Heart left ventricle (tissue), 16 donors: ENCODE data around the gene WDR90. TPM values are rescaled to one million over a fixed set of nuclear protein-coding genes. Genes with fewer than 3 reads are reported as not detected.

ENCODE experiments used
- ATAC-seq, 4 donors: fragments of 200-7000 bp; cut with Tn5 transposase; one replicate each; pipeline ENCODE4 v1.9.1; 2020 to 2022; ENCODE audit warnings: moderate library complexity in 4 of 4, mild to moderate bottlenecking in 3 of 4, moderate number of reproducible peaks in 1 of 4
- DNase-seq, 5 donors: peaks; one replicate each; pipeline ENCODE4 v3.0.0-alpha.2; 2020
- H3K27ac ChIP-seq, 12 donors: fragments of 200-600 bp; sonication (generic) in 4 of 12; one replicate each; pipeline versions ENCODE4 v1.5.0 to v1.8.0; 2016 to 2022; ENCODE audit warnings: mild to moderate bottlenecking in 2 of 12
- H3K27me3 ChIP-seq, 9 donors: fragments of 200-600 bp; sonication (generic) in 2 of 9; one replicate each; pipeline versions ENCODE4 v1.5.1 to v1.8.0; 2016 to 2022; ENCODE audit warnings: mild to moderate bottlenecking in 3 of 9
- H3K36me3 ChIP-seq, 9 donors: fragments of 200-600 bp; sonication (generic) in 2 of 9; one replicate each; pipeline versions ENCODE4 v1.5.0 to v1.8.0; 2018 to 2022; ENCODE audit warnings: mild to moderate bottlenecking in 2 of 9
- H3K4me1 ChIP-seq, 12 donors: fragments of 200-600 bp; sonication (generic) in 4 of 12; one replicate each; pipeline versions ENCODE4 v1.5.0 to v1.8.0; 2016 to 2022; ENCODE audit warnings: mild to moderate bottlenecking in 3 of 12
- H3K4me3 ChIP-seq, 12 donors: fragments of 200-600 bp; sonication (generic) in 4 of 12; one replicate each; pipeline versions ENCODE4 v1.5.0 to v1.8.0; 2017 to 2022; ENCODE audit warnings: mild to moderate bottlenecking in 9 of 12, moderate library complexity in 4 of 12
- H3K9me3 ChIP-seq, 12 donors: fragments of 200-600 bp; sonication (generic) in 4 of 12; one replicate each; pipeline versions ENCODE4 v1.5.0 to v1.8.0; 2016 to 2022; ENCODE audit warnings: mild to moderate bottlenecking in 1 of 12
- POLR2A ChIP-seq, 2 donors: fragments of 450-650 bp; IDR thresholded peaks; one replicate each; pipeline ENCODE4 v1.6.1; 2017; ENCODE audit warnings: antibody characterized with exemption in 2 of 2, mild to moderate bottlenecking in 2 of 2, moderate library complexity in 2 of 2
- WGBS, 4 donors: extraction: QIAGEN DNeasy Blood & Tissue Kit in 2 of 4; methylation state at CpG; one replicate each; pipeline versions ENCODE4 v1.1.5 to v1.1.7; 2013 to 2018; 5-methylcytosine and 5-hydroxymethylcytosine counted together
- intact Hi-C, 10 donors: fragments of 100-400 bp; cut with DNase I; formaldehyde crosslinking; loops; one replicate each; pipeline versions ENCODE4 v1.11.1 to v1.14.2; 2022
- polyA plus RNA-seq, 2 donors: library from polyadenylated mRNA; stranded (reverse); fragments of 200-250 nt; gene quantifications; one replicate each; pipeline ENCODE4 v1.2.3, GENCODE V29; 2013
- total RNA-seq, 9 donors: library from RNA; depleted of rRNA in 2 of 9; stranded (reverse); fragments of >200 nt in 2 of 9; fragmentation: NEBNext Ultra II Directional in 3 of 9; extraction: Animal tissue kit (Norgen Biotek cat#: 25700) in 3 of 9; gene quantifications; one replicate each; pipeline versions ENCODE4 v1.1.0 to v1.2.4, GENCODE V29; 2016 to 2023
- TF ChIP-seq, protein P1 (sequence below), 12 donors: fragments of 200-600 bp; sonication (generic) in 4 of 12; IDR thresholded peaks; one replicate each; pipeline versions ENCODE4 v1.5.0 to v1.8.0; 2018 to 2022; ENCODE audit warnings: antibody characterized with exemption in 12 of 12, mild to moderate bottlenecking in 5 of 12
- donor health status: ischemic (EF 13 %, LVEDD 7.1; RV severe dilation, severe dysfunction).
- donor health status: healthy with polysubstance abuse.
- donor health status: DM: no; HTN: yes; CAD: no.
- donor health status: DM: no; HTN: no; CAD: no.
- donor health status: ischemic (EF 25% LVEDD 6.9; RV normal size, moderate dysfunction).
- donor health status: ischemic (EF 25% LVEDD 5.7; RV mildly dilated, moderate dysfunction).
- donor health status: healthy.
- donor health status: DM: yes; HTN: yes; CAD: no.
- donor health status: ischemic (EF 35%, LVEDD 5.7; RV mildly dilated, moderate dysfunction).
- donor health status: nonischemic (EF 11% LVEDD 7.7; RV severe dilation, severe dysfunction).
- donor health status: DM: yes; HTN: yes; CAD: no.
- donor health status: PGD.
- donor health status: ischemic (EF 29% LVEDD 5.4; RV normal size, mild dysfunction).
- donor health status: nonischemic (EF 23%, LVEDD 6.1; RV moderate dilation, normal function).

The WDR90 gene
- total and polyA plus RNA-seq, 11 donors, result 3.7 to 17.4 (median 8.6) TPM

- TF ChIP-seq, protein P1, sequence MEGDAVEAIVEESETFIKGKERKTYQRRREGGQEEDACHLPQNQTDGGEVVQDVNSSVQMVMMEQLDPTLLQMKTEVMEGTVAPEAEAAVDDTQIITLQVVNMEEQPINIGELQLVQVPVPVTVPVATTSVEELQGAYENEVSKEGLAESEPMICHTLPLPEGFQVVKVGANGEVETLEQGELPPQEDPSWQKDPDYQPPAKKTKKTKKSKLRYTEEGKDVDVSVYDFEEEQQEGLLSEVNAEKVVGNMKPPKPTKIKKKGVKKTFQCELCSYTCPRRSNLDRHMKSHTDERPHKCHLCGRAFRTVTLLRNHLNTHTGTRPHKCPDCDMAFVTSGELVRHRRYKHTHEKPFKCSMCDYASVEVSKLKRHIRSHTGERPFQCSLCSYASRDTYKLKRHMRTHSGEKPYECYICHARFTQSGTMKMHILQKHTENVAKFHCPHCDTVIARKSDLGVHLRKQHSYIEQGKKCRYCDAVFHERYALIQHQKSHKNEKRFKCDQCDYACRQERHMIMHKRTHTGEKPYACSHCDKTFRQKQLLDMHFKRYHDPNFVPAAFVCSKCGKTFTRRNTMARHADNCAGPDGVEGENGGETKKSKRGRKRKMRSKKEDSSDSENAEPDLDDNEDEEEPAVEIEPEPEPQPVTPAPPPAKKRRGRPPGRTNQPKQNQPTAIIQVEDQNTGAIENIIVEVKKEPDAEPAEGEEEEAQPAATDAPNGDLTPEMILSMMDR (IDR thresholded peaks at IDR 0.05), result no peak
- TF ChIP-seq POLR2A (IDR thresholded peaks at IDR 0.05), result no peak
- Histone ChIP-seq H3K27ac (no peak overlapping the region), H3K4me1 (peaks cover 0 to 54% (median 27%) of the 10 kb centered on the region in 12 donors), H3K4me3 (no peak overlapping the region), H3K9me3 (no peaks in the 10 kb centered on the region), H3K36me3 (peaks cover 0 to 3% (median 0%) of the 10 kb centered on the region in 9 donors), H3K27me3 (peaks cover 11 to 57% (median 45%) of the 10 kb centered on the region in 9 donors)
- 62 to 68% (median 64%) methylated on average over 10 of the region's 10 CpGs for WGBS, 4 donors
- no peak for ATAC-seq
- intact Hi-C loops, result no loop called here
- no peak for DNase-seq
Measured at GRCh38 chr16:692356-693108, 43.4 kb downstream of the WDR90 start.

DNA sequence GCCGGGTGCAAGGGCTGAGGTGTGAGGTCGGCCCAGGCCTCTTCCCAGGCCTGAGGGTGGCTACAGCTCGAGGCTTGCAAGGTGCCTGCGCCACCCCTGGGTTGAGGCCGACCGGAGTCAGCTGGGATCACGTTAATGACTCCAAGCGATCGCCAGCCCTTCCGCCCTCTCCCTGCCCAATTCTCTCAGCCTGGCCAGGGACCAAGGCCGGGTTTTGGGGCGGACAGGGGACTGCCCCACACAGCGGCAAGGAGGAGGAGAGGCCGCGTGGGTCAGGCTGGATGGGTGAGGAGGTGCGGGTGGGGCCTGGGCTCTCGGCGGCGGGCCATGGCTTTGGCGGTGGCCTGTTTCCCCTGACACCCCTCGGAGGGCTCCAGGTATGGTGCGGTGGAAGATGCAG is 44.2 kb downstream of the WDR90 start:
- H3K4me3 ChIP-seq, result no peak overlapping the region
- H3K27ac ChIP-seq, result no peak overlapping the region
- TF ChIP-seq, protein P1 (IDR thresholded peaks at IDR 0.05), result no peak
- no peak for TF ChIP-seq POLR2A (IDR thresholded peaks at IDR 0.05)
- ATAC-seq (no peak), DNase-seq (no peak)
- intact Hi-C loops, result no loop called here
- no peaks in the 10 kb centered on the region for H3K36me3 ChIP-seq
- H3K4me1 ChIP-seq, result peaks cover 0 to 52% (median 27%) of the 10 kb centered on the region in 12 donors
- no peaks in the 10 kb centered on the region for H3K9me3 ChIP-seq
- WGBS, 4 donors, result 33 to 43% (median 35%) methylated on average over 11 to 22 of the region's 22 CpGs
- peaks cover 11 to 65% (median 48%) of the 10 kb centered on the region in 9 donors for H3K27me3 ChIP-seq

DNA sequence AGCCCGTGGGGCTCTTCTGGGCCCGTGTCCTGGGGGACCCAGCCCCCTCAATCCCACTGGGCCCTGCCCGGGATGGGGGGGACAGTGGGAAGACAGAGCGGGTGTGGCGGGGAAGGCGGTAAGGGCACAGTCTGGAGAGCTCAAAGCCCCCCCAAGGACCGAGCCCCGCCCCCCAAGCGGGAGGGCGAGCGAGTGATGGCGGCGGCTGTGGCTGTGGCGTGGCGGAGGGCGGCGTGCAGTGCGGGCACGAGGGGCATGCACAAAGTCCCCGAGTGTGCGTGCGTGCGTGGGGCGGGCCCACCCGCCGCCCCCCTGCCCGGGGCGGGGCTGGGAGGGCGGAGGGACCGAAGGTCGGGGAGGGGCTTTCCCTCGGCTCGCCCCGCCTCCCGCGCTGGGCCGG is 44.6 kb downstream of the WDR90 start:
- no peak overlapping the region for H3K27ac ChIP-seq
- peaks cover 0 to 48% (median 24%) of the 10 kb centered on the region in 12 donors for H3K4me1 ChIP-seq
- no peaks in the 10 kb centered on the region for H3K36me3 ChIP-seq
- peak overlapping the region in 2 of 12 donors; percentile 21 to 51 for H3K4me3 ChIP-seq
- intact Hi-C loops, result no loop called here
- ATAC-seq (no peak), DNase-seq (no peak)
- no peak for TF ChIP-seq POLR2A (IDR thresholded peaks at IDR 0.05)
- TF ChIP-seq, protein P1 (IDR thresholded peaks at IDR 0.05), result no peak
- peaks cover 11 to 69% (median 50%) of the 10 kb centered on the region in 9 donors for H3K27me3 ChIP-seq
- WGBS, 4 donors, result 2 to 4% (median 3%) methylated on average over 13 to 37 of the region's 37 CpGs
- H3K9me3 ChIP-seq, result no peaks in the 10 kb centered on the region

- Histone ChIP-seq H3K4me3 (peak overlapping the region in 4 of 12 donors; percentile 8 to 51 (median 21)), H3K36me3 (no peaks in the 10 kb centered on the region), H3K27ac (no peak overlapping the region), H3K4me1 (peaks cover 0 to 42% (median 19%) of the 10 kb centered on the region in 12 donors), H3K27me3 (peaks cover 11 to 75% (median 51%) of the 10 kb centered on the region in 9 donors), H3K9me3 (no peaks in the 10 kb centered on the region)
- DNase-seq, result no peak
- no peak for TF ChIP-seq POLR2A (IDR thresholded peaks at IDR 0.05)
- TF ChIP-seq, protein P1 (IDR thresholded peaks at IDR 0.05), result no peak
- no peak for ATAC-seq
- intact Hi-C loops, result no loop called here
- 2 to 3% (median 2%) methylated on average over 8 to 64 of the region's 64 CpGs for WGBS, 4 donors
Measured at GRCh38 chr16:694187-694862, 45.2 kb downstream of the WDR90 start.
